ENCODE data around the gene RBM6.

Gene RBM6

DNA sequence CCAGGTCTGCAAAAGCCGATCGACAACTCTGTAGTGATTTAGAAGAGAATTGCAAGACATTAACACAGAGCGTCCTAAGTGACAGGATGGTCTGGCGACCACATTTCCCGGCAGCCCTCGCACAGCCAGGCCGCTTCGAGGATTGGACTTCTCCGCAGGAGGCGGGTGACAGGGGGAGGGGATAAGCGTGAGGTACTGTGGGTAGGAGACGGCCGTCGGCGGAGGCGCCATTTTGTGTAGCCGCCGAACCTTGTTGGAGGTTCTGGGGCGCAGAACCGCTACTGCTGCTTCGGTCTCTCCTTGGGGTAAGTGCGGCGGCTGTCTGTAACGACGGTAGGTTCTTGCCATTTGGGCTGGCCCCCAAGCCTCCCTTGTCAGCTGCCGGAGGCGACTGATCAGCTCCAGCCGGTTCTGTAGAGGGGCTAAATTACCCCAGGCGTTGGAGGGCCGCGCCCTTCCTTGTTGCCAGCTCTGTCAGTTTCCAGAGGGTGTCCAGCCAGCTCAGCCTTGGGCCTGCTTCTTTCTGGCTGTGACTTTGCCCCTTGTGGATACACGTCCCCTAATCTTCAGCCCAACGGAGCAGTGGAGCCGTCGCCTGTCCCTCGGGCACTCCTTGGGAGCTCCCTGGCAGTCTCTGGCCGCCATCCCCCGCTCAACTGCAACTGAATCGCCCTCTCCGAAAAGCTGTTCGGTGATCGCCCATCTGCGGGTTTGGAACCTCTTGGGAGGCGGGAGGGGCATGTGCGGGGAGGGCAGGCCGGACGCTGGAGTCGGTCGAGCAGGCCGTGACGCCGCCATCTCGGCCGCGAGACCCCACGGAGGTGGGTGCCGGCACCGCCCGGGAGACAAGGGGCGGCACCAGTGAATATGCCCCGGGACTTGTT lies 149.0 kb downstream of the RBM6 start, which contains the start of gene RBM5:
Gene RBM5 (plus strand): TSS at position 195 of the 884 bp plus-strand sequence. CDS start 1,516 bp downstream, outside the sequence.
- peak; percentile 76 to 91 for DNase-seq (ENCODE audit: low read depth in 1 of 2, low spot score in 1 of 2)

DNA sequence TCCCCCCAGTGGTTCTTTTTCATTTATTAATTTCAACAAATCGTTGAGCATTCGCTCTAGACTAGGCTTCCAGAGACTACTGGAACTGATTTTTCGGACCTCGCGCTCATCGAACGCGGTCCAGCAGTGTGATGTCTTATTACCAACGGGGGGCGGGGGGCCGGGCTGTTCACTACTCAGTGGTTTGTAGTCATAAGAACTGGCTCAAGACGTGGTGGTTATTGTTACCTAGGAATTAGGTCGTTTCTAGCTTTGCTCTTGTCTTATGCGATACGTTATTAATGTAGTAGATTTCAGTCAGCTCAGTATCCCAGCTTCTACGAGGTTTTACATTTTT lies 149.6 kb downstream of the RBM6 start:
- no peak for DNase-seq (ENCODE audit: low read depth in 1 of 2, low spot score in 1 of 2)

DNA sequence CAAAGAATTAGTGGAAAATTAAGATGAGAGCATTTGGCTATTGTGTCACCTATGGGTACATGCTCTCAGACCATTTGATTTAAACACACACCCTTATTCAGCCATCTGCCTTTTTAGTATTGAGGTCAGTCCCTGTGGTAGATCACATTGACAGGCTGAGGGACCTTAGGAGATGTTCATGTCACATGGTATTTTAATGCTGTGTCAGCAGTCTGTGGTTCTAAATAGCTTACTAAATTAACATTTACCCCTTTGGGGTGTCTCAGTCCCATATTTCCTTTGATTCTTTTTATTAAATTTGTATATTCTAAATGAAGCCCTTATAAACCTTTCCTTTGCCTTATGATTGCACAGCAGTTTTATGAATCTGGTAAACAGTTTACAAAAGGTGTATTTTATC lies 151.0 kb downstream of the RBM6 start:
- DNase-seq (ENCODE audit: low read depth in 1 of 2, low spot score in 1 of 2), result no peak

DNA sequence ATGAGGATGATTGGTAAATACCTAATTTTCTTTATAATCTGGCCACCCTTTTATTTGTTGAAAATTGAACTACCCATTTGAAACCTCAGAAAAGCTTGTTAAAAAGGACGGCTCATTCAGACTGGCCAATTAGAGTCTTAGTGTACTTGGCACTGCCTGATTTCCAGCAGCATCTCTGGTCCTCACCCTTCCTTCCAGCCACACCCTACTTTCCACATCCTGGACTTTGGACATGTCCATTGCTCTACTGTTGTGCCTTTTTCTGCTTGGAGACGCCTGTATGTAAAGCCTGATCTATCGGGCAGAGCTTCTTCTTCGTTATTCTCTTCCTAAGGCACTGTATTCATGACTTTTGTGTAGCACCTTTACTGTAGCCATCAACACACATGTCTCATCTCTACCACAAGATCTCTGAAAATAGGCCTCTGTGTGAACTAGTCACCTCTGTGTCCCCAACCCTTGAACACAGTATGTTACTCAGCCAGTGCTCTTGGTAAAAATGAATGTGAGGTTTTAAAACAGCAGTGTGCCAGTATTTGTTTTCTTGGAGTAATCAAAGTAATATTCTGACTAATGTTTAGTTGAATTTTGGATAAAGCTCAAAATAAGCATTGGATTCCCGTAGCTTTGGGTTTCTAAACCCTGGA lies 155.5 kb downstream of the RBM6 start:
- no peak for DNase-seq (ENCODE audit: low read depth in 1 of 2, low spot score in 1 of 2)

DNA sequence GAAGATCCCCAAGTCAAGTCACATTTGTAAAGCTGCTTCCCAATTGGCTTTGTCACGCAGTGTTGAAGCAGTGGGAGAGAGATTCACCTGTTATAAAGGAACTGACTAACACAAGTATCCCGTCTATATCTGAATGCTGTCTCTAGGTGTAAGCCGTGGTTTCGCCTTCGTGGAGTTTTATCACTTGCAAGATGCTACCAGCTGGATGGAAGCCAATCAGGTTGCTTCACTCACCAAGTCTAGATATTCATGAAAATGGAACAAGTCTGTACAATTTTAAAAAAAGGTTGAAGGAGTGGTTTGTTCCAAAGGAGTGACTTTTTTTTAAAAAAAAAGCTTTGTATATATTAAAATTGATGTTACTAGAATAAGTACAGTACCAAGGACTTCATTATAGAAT lies 160.4 kb downstream of the RBM6 start:
- no peak for DNase-seq (ENCODE audit: low read depth in 1 of 2, low spot score in 1 of 2)

DNA sequence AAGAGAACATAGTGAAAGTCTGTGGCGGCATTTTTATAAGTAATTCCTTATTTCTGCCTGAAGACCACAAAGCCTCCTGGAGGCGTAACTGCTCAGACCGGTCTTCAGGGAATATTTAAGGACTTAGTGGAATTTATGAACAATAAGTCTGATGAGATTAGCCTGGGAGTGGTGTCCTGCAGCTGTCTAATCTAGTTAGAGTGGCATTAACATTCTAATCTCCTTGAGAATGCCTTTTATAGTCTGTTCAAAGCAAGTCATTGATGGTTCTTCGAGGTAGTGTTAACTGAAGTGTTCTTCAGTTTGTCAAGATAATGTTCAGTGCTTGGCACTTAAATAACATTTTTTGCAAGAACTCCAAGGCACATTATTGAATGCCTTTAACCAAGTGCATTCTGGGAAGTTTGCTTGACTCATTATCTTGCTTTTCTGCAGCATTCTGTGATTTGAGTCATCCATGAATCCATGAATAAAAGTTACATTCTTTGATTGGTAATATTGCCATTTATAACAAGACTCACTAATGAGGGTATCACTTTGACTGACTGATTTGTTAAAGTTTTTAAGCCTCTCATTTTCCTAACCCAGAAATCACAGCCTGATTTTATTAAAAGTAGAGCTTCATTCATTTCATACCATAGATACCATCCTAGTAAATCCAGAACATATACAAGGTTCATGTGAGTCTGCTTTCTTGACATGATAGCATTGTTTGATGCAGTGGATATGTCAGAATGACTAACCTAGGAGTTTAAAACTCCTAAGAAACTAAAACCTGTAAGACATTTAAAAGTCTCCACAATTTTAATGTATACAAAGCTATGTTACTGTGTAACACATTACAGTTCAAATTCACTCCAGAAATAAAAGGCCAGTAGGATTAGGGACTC lies 161.3 kb downstream of the RBM6 start:
- no peak for DNase-seq (ENCODE audit: low read depth in 1 of 2, low spot score in 1 of 2)

DNA sequence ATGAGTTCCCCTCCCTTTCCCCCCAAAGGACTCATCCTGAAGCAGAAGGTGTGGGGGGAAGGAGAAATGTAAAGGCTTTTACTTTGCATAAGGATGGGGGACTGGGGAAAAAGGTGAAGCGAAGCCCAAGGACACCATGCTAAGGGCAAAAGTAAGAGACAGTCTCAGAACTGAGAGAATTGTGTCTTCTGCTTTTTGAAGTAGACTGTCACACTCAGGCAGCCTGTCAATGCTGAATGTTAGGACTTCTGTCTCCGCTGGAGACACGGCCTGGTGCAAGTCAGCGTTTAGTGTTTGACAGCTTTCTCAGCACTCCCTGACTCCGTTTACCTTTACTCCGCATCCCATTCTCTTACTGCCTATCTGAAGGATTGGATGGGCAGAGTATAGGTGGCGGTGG lies 162.6 kb downstream of the RBM6 start:
- no peak for DNase-seq (ENCODE audit: low read depth in 1 of 2, low spot score in 1 of 2)

DNA sequence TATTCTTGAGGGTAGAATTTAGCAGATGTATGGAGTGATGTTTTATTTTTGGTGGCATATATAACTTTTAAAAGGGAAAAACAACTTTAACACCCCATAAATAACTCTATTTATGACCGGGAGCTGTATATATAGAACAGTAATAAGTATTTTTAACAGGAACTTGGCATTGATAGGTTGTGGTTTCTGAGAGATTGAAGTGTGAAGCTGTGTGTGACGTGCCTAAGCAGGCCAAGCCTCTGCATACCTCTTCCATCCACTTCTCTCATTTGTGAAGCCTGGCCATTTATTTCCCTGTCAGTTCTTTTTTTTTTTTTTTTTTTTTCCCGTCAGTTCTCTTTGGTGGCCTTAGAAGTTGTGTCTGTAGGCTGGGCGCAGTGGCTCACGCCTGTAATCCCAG lies 171.8 kb downstream of the RBM6 start:
- DNase-seq (ENCODE audit: low read depth in 1 of 2, low spot score in 1 of 2), result no peak

DNA sequence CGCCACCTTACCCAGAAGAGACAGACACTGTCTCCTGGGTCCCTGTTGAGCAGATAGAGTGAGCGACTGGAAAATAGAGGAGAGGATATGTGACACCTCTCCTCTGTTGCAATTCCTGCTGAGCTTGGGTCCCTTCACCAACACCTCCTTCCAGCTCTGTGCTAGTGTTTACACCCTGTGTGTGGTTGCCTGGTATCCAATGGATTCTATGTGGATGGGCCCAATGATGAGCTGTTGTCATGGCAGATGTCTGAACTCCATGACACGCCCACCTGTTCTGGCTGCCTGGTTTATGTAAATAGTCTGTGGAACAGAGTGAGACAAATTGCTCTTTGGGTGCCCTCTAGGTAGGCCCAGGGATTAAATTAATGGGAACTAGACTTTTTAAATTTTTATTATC lies 172.5 kb downstream of the RBM6 start:
- DNase-seq (ENCODE audit: low read depth in 1 of 2, low spot score in 1 of 2), result no peak

DNA sequence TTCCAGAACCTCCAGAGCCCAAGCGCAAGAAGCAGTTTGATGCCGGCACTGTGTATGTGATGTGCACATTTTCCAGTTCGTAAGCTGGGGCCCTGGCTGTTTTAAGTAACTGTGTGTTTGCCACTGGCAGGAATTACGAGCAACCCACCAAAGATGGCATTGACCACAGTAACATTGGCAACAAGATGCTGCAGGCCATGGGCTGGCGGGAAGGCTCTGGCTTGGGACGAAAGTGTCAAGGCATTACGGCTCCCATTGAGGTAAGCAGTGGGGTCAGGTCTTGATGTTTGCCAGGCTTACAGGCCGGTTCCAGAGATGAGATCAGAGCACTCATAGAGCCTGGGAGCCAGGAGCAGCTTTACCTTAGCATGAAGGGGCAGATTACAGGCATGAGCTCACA lies 177.2 kb downstream of the RBM6 start:
- DNase-seq (ENCODE audit: low read depth in 1 of 2, low spot score in 1 of 2), result no peak

DNA sequence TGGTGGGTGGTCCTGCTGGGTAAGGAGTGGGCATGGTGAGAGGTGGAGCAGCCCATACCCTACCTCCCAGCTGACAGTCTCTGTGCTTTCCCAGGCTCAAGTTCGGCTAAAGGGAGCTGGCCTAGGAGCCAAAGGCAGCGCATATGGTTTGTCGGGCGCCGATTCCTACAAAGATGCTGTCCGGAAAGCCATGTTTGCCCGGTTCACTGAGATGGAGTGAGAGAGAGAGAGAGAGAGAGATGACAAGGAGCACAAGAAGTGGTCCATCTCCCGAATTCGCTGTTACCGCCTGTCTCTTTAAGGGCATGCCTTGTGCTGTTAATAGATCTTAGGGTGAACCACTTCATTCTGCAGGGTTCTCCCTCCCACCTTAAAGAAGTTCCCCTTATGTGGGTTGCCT lies 178.3 kb downstream of the RBM6 start:
- DNase-seq (ENCODE audit: low read depth in 1 of 2, low spot score in 1 of 2), result no peak

DNA sequence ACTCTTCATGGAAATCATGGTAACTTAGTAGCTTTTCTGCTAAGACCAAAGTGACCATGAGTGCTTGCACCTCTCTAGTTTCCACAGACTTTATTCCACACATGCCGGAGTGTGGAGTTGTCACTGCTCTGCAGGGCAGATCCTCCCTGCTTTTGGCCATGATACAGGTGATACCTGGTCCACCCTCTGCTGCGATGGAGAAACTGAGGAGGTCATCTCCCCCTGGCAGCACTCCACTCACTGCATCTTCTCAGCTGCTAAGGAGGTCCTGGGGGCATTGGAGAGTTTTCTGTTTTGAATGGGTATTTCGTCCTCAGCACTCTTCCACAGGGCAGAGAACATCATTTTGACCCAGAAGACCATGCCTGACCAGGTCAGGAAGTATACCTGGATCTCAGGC lies 179.8 kb downstream of the RBM6 start:
- DNase-seq (ENCODE audit: low read depth in 1 of 2, low spot score in 1 of 2), result no peak

DNA sequence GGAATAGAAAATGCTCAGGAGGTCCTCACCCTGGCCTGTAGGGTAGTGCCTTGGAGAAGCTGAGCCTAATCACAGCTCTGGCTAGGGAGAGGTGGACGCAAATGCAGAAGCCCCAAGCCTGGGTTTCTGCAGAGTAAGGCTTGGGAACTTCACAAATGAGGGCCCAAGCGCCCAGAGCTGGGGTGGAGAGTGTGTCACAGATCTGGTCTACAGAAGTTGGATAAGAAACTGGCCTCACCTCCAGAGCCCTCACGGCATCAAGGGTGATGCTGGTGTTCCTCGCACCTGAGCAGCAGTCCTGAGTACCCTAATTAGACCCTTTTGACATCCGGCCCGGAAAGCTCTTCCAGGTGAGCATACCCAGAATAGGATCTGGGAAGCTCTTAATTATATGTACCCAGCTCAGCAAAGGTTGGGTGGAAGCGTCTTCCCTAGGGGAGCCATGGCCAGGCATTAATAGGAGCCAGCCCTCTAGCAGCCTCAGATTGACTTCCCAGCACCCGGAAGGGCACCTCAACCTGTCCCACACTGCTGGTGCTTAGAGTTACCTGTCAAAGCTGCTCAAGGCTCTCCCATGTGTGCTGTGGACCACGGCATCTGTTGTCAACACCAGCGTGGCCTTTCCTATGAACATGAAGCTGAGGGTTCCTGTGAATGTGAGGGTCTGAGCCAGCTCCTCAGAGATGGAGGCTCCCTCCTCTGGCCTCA lies 180.6 kb downstream of the RBM6 start:
- no peak for DNase-seq (ENCODE audit: low read depth in 1 of 2, low spot score in 1 of 2)

DNA sequence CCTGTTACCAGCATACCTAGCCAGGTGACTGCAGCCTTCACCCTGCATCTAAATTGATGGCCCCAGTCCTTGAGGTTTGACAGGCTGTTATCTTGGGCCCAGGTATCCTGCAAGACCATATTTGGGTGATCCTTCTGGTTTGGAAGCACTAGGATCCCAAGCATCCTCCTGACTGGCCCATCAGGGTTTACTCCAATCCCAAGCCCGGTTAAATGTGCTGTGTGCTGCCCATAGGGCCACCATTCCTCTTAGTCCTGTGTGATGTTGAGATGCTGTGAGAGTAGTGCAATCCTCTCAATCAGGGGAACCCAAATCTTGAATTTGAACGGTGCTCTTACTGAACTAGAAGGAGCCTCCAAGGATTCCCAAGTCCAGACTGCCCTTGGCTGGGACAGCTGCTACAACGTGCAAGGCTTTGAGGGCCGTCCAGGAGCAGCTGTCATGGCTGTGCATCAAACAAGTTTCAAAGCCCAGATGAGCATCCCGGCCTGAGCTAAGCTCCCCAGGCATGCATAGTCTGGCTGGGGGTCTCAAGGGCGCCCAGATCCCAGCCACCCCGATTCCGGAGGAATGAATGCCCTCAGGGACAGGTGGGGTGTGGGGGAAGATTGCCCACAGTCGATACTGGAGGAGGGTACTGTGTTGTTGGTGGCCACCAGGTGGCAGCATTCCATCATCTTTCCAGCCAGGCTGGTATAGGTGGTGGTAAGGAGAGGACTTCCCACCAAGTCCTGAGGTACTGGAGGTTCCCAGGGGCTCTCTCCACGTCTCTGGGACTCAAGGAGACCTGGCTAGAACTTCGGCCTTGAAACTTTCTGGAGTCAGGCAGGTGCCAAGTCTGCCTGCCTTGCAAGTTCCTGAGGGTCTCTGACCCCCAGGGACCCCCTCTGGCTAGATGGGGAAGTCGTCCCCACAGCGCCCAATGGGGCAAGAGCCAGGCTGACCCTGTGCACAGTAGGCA lies 181.4 kb downstream of the RBM6 start:
- peak; percentile 48 to 50 for DNase-seq (ENCODE audit: low read depth in 1 of 2, low spot score in 1 of 2)

DNA sequence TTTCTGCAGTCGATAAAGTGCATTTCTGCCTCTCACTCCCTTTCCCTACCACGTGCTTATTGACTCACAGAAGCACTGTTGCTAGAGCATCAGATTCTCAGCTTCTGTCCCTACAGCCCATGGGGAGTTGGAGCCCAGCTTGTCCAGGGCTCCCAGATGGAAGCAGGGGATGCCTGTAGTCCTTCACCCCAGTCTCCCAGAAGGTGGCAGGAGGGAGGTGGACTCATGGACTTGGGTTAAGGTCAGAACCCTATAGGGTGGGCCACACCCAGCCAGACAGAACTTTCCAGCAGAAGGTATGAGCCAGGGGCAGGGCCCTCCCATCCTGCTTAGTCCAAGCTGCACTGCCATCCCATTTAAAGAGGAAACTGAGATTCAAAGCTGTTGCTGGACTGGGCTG lies 182.1 kb downstream of the RBM6 start:
- DNase-seq (ENCODE audit: low read depth in 1 of 2, low spot score in 1 of 2), result no peak

DNA sequence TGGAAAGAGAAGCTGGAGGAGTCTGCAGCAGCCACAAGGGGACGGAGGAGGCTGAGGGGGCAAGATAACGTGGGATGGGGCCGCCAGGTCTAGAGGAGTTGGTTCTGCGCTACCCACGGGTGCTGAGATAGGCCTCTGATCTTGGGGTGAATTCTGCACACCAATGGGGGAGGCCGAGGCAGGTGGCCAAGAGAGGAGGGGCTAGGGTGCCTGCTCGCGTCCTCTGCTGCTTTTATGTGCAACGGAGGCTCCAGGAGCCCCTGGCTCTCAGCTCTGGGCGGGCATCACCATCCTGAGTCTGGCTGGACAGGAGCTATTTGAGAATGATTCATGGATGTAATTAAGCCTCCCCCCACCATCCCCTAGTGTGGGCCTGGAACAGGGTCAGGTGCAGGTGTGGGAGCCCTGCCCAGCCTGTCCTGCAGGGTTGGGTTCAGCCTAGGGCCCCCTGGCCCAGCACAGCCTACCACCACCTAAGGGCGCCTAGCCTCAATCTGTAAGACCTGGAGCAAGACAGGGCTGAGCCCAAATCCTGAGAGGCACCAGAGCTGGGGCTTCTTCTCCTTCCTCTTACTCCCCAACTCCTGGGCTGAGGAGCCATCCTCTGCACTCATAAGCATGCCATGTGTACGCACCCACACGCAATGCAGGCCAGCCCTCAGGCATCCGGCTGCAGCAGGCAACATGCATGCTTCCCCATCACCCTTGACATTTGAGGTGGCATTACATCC lies 182.9 kb downstream of the RBM6 start:
- no peak for DNase-seq (ENCODE audit: low read depth in 1 of 2, low spot score in 1 of 2)

DNA sequence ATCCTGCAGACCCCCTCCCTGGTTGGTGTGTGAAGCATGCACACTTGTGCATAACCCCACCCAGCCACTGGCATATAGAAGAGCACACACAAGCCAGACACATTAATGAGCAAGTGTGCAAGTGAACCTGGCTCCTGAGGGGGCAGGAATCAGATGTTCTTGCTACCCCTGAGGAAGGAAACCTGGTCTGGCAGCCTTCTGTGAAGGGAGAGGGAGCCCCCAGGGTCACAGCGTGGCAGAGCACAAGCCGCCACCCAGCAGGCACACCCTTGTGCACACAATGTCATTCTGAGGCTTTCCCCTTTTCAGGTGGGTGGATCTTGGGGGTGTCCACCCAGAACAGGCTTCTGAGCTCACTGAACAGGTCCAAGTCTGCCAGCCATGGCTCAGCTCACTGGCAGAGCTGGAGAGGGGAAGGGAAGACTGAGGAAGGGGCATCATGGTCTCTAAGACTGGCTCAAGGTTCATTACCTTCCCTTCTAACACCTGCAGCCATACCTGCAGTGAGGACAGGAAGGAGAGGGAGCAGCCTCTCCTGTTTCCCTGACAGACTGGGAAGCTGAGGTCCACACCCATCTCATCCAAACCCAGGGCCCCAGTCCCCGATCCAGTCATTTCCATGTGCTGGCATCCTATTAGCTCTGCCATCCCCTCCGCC lies 183.6 kb downstream of the RBM6 start:
- no peak for DNase-seq (ENCODE audit: low read depth in 1 of 2, low spot score in 1 of 2)

DNA sequence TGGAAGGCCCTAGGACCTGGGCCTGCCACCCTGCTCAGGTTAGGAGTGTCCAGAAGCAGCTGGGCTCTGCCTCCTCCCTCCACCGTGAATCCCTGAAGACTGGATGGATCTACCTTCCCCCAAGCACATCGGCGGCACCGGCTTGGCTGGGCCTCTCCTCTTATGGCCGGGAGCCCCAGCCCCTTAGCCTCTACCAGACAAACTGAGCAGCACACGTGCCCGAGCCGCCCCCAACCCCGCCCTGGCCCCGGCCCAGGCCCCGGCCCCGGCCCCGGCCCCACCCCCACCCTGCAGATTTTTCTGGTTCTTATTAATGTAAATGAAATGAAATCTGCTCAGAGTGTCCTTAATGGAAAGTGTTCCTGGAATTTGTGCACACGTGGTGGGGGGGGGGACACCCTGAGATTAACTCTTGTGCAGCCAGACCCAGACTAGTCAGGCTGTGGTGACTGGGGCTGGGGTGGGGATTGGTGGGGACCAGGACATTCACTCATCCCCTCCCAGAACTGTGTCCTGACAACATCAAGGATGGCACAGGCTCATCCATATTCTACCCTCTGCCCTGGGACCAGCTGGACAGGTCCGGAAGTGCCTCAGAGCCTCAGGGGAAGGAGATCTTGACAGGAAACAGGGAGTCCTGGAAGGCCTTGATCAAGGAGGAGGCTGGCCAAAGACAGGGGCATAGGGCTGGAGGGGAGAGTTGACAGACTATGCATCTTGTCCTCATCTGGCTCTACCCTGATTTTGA lies 184.3 kb downstream of the RBM6 start:
- DNase-seq (ENCODE audit: low read depth in 1 of 2, low spot score in 1 of 2), result no peak

Data from activated CD4-positive, alpha-beta T cell treated with anti-CD3 and anti-CD28 coated beads, Interleukin-2, amount 50 U/mL, for 24 hours (primary cell).